T-helper 1 cell treated with Interleukin-12 subunit alpha and Interleukin-12 subunit beta and Interleukin-4 antibody, amounts not matched to agents 30 μg/mL and 1 μg/mL, for 36 hours (primary cell): Measurements from ENCODE around the gene USO1.
"Not testable (repeated sequence)": the region's sequence is repeated elsewhere in the genome, so short reads cannot be mapped to it uniquely, and the experiment has no call there.

Source experiments
- H3K27ac Mint-ChIP-seq: one replicate; pipeline ENCODE4 v1.8.0; 2021; ENCODE audit warnings: mild to moderate bottlenecking, mixed read lengths
- H3K27me3 Mint-ChIP-seq: one replicate; pipeline ENCODE4 v1.8.0; 2021; ENCODE audit warnings: low read depth, mixed read lengths
- H3K36me3 Mint-ChIP-seq: one replicate; pipeline ENCODE4 v1.8.0; 2021; ENCODE audit warnings: low read depth, mixed read lengths
- H3K4me1 Mint-ChIP-seq: one replicate; pipeline ENCODE4 v1.8.0; 2021; ENCODE audit warnings: low read depth, mixed read lengths
- H3K4me3 Mint-ChIP-seq: one replicate; pipeline ENCODE4 v1.8.0; 2021; ENCODE audit warnings: mild to moderate bottlenecking, moderate library complexity, mixed read lengths
- H3K9me3 Mint-ChIP-seq: one replicate; pipeline ENCODE4 v1.8.0; 2021; ENCODE audit warnings: mixed read lengths

USO1 gene

DNA sequence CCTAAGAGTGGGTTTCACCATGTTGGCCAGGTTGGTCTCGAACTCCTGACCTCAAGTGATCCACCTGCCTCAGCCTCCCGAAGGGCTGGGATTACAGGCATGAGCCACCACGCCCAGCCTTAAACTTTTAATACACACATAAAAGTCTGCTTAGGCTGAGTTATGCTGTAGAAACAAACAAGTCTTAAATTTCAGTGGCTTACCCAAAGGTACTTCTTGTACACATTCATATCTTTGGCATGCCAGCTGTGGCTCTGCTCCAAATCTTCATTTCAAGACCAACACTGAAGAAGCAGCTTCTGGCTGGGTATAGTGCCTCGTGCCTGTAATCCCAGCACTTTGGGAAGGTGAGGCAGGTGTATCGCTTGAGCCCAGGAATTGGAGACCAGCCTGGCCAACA is 97.6 kb downstream of the USO1 start:
- no peak overlapping the region for H3K4me3 Mint-ChIP-seq
- no peak overlapping the region for H3K27ac Mint-ChIP-seq
- H3K36me3 Mint-ChIP-seq, result peaks cover under 1% of the 10 kb centered on the region
- H3K4me1 Mint-ChIP-seq, result no peaks in the 10 kb centered on the region
- H3K27me3 Mint-ChIP-seq, result no peaks in the 10 kb centered on the region
- no peaks in the 10 kb centered on the region for H3K9me3 Mint-ChIP-seq

GRCh38 chr4:75822416-75822815 is 98.0 kb downstream of the USO1 start:
- H3K9me3 Mint-ChIP-seq, result no peaks in the 10 kb centered on the region
- H3K36me3 Mint-ChIP-seq, result no peaks in the 10 kb centered on the region
- H3K27me3 Mint-ChIP-seq, result no peaks in the 10 kb centered on the region
- H3K4me1 Mint-ChIP-seq, result no peaks in the 10 kb centered on the region
- no peak overlapping the region for H3K27ac Mint-ChIP-seq
- no peak overlapping the region for H3K4me3 Mint-ChIP-seq

DNA sequence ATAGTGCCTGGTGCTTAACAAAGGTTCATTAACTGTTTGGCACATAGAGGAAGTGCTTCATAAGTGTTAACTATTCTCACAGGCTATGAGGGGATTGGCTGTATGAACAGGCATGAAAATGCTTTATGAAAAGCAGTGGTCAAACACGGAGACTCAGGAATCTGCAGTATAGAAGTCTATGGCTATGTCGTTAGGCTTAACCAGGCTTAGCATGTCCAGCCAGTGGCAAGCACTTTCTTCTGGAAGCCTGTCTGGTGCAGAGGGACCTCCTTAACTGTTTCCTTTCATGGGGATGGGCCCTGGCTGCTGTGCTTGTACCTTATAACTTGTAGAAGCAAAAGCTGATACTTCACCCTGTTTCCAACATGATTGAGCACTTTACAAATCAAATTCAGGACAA is 99.4 kb downstream of the USO1 start:
- peaks cover under 1% of the 10 kb centered on the region for H3K27me3 Mint-ChIP-seq
- no peak overlapping the region for H3K27ac Mint-ChIP-seq
- H3K4me3 Mint-ChIP-seq, result no peak overlapping the region
- H3K9me3 Mint-ChIP-seq, result no peaks in the 10 kb centered on the region
- no peaks in the 10 kb centered on the region for H3K36me3 Mint-ChIP-seq
- no peaks in the 10 kb centered on the region for H3K4me1 Mint-ChIP-seq

DNA sequence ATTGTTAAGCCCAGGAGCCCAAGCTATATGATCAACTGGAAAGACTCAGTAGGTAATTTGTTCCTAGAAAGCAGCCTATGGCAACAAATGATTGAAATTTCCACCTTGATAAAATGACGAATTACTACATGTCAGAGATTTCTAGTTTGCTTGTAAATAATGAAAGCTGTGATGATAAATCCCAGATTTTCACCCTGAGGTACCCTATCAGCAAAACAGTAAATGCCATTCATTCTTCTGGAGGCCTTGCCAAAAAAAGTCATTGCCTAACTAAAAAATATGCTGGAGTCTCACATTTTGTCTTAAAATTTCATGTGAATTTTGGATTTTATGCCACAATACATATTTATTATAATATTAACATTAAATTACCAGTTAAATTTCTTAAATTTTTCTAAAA is 106.5 kb downstream of the USO1 start:
- peaks cover 14% of the 10 kb centered on the region for H3K27me3 Mint-ChIP-seq
- H3K9me3 Mint-ChIP-seq, result no peaks in the 10 kb centered on the region
- H3K36me3 Mint-ChIP-seq, result no peaks in the 10 kb centered on the region
- H3K4me1 Mint-ChIP-seq, result no peaks in the 10 kb centered on the region
- no peak overlapping the region for H3K27ac Mint-ChIP-seq
- no peak overlapping the region for H3K4me3 Mint-ChIP-seq

- Mint-ChIP-seq H3K9me3 (no peaks in the 10 kb centered on the region), H3K27me3 (peaks cover 14% of the 10 kb centered on the region), H3K27ac (no peak overlapping the region), H3K36me3 (no peaks in the 10 kb centered on the region), H3K4me3 (no peak overlapping the region), H3K4me1 (no peaks in the 10 kb centered on the region)
Observed at GRCh38 chr4:75831856-75832405, 107.6 kb downstream of the USO1 start.

- no peak overlapping the region for H3K4me3 Mint-ChIP-seq
Observed at GRCh38 chr4:75834095-75834771, 109.9 kb downstream of the USO1 start.

DNA sequence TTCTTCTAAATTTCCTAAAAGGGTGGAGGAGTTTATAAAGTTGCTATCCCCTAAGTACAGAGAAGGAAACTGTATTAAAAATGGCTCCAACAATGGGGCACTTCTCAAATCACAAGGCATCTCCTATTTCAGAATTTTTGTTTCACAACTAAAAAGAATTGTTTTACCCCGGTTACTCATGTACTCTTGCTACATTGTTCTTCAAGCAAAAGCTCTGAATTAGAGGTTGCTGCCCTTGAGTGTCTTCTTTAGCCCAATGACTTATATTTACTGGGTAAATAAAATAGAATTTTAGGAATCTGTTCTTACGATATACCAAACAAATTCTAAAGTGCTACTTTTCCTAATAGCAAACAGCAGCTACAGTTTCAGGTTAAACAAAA is 110.4 kb downstream of the USO1 start:
- H3K27me3 Mint-ChIP-seq, result peaks cover 11% of the 10 kb centered on the region
- no peaks in the 10 kb centered on the region for H3K4me1 Mint-ChIP-seq
- H3K9me3 Mint-ChIP-seq, result no peaks in the 10 kb centered on the region
- H3K27ac Mint-ChIP-seq, result no peak overlapping the region
- no peak overlapping the region for H3K4me3 Mint-ChIP-seq
- H3K36me3 Mint-ChIP-seq, result no peaks in the 10 kb centered on the region

More at GRCh38 chr4:75834095-75834771, 109.9 kb downstream of the USO1 start:
- H3K9me3 Mint-ChIP-seq, result no peaks in the 10 kb centered on the region
- H3K27me3 Mint-ChIP-seq, result peaks cover 11% of the 10 kb centered on the region
- H3K4me1 Mint-ChIP-seq, result no peaks in the 10 kb centered on the region
- H3K27ac Mint-ChIP-seq, result no peak overlapping the region
- no peaks in the 10 kb centered on the region for H3K36me3 Mint-ChIP-seq

DNA sequence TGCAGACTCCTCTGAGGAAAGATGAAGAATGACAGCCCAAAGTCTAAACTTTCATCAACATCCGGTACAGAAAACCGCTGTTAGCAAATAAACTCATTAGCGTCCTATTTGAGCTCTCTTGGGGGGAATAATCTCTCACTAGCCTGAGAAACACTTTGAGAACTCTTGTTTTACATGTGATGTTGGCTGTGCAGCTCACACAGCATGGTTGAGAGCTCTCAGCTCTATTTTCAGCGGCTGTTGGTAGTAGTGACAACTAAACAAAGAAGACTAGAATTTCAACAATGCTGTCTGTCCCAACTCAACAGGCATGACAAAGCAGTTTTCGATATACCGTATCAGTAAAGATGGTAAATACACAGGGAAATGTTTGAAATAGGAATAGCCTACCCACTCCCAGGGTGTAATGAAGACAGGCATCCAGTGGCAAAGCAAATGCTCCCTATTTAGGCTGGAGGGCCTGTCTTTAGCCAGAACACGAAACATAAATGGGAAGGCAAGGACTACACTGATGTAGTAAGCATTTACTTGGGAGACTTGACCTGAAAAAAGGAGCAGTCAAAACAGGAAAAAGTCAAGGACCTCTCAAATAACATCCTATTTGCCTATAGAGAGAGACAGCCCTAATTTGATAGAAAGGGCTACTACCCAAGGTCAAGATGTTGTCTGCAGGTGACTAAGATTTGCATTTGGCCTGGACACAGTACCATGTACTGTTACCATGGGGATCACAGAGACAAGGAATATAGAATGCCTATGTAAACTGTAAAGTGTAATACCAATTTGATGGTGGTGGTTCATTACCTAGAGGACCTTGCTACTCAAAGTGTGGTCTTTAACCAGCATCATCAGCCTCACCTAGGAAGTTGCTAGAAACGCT is 117.5 kb downstream of the USO1 start:
- no peaks in the 10 kb centered on the region for H3K27me3 Mint-ChIP-seq
- H3K4me3 Mint-ChIP-seq, result no peak overlapping the region
- no peak overlapping the region for H3K27ac Mint-ChIP-seq
- no peaks in the 10 kb centered on the region for H3K36me3 Mint-ChIP-seq
- peaks cover 4% of the 10 kb centered on the region for H3K4me1 Mint-ChIP-seq
- no peaks in the 10 kb centered on the region for H3K9me3 Mint-ChIP-seq

DNA sequence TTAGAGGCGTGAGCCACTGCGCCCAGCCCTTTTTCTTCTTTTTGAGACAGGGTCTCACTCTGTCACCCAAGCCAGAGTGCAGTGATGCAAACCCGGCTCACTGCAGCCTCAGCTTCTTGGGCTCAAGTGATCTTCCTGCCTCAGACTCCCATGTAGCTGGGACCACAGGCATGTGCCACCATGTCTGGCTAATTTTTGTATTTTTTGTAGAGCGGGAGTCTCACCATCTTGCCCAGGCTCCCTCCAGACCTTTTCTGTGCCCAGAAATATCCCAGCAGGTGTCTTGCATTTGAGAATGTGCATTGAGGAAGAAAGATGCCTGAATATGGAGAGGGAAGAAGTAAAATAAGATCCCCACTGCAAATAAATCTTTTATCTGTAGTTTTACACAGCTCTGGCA is 119.2 kb downstream of the USO1 start:
- Mint-ChIP-seq H3K27ac (no peak overlapping the region), H3K27me3 (no peaks in the 10 kb centered on the region), H3K4me1 (peaks cover 6% of the 10 kb centered on the region), H3K9me3 (no peaks in the 10 kb centered on the region), H3K4me3 (no peak overlapping the region), H3K36me3 (no peaks in the 10 kb centered on the region)

DNA sequence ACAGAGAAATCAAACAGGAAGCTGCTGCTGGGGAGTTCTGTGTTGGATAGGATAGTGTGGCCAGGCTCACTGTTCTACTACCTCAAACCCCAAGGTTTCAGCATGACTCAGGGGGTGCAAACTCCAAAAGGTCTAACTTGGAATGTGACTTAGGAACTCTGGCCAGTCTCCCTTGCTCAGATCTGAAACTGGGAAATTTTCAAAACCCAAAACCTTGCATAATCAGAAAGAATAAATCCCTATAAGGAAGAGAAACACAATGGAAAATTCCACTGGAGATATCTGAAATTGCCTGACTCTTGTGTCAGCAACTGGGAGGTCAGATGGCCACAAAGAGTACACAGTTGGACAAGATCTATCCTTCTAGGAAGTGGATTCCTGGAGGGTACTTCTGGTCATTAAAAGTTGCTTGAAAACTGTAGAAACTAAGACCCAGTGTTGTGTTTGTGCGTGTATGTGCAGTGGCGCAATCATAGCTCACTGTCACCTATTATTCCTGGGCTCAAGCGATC is 119.8 kb downstream of the USO1 start:
- no peak overlapping the region for H3K4me3 Mint-ChIP-seq
- H3K36me3 Mint-ChIP-seq, result no peaks in the 10 kb centered on the region
- H3K9me3 Mint-ChIP-seq, result no peaks in the 10 kb centered on the region
- no peak overlapping the region for H3K27ac Mint-ChIP-seq
- H3K27me3 Mint-ChIP-seq, result no peaks in the 10 kb centered on the region
- peaks cover 10% of the 10 kb centered on the region for H3K4me1 Mint-ChIP-seq

DNA sequence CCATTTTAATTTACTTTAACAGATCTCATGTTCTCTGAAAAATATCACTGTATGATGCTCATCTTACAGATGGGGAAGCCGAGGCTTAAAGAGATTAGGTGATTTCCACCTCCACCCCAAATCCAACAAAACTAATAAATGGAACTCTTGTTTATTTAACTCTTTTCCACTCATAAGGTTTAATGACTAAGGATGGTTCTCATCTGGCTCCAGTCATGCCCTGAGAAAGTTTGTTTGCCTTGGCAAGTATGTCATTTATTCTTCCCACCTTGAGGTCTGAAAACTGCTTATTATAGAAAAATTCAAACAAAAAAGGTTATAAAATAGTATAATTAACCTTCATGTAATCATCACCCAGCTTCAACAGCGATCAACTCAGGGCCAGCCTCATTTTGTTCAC is 121.6 kb downstream of the USO1 start:
- Mint-ChIP-seq H3K36me3 (no peaks in the 10 kb centered on the region), H3K4me1 (peaks cover 13% of the 10 kb centered on the region), H3K27ac (no peak overlapping the region), H3K27me3 (no peaks in the 10 kb centered on the region), H3K9me3 (no peaks in the 10 kb centered on the region), H3K4me3 (no peak overlapping the region)

DNA sequence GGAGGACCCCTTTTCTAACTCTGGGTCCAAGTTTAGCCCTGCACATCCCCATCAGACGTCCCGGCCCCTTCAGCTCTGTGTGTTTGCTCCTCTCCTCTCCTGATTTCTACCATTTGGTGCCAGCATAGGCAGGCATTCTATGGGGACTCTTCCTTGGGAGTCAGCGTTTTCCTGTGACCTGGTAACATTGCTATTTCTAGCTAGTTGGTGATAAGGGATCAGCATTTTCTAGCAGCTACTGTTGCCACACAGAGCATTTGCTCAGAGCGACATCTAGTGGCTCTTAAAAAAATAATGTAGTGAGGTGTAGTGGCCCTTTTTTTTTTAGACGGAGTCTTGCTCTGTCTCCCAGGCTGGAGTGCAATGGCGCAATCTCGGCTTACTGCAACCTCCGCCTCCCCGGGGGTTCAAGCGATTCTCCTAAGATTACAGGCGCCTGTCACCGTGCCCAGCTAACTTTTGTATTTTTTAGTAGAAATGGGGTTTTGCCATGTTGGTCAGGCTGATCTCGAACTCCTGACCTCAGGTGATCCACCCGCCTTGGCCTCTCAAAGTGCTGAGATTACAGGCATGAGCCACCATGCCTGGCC is 123.9 kb downstream of the USO1 start:
- H3K4me3 Mint-ChIP-seq, H3K9me3 Mint-ChIP-seq, H3K36me3 Mint-ChIP-seq, H3K27ac Mint-ChIP-seq, H3K27me3 Mint-ChIP-seq: not testable (repeated sequence)
- peaks cover 13% of the 10 kb centered on the region for H3K4me1 Mint-ChIP-seq

DNA sequence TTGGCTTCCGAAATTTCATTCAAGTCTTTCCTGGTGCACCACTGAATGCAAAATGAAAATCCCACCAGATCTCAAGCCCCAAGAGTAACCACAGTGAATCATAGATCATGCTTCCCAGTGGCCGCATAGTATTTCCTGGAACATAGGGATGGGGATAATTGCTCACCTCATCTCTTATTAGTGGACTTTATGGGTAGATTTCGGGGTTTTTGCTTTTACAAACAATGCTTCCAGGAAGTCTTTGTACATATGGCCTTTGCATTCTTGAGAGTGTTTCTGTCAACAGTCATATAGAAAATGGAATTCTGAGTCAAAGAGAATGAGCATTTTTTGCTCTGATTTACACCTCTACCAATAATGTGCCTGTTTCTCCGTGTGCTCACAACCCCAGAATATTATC is 124.5 kb downstream of the USO1 start:
- Mint-ChIP-seq H3K27me3 (peaks cover 7% of the 10 kb centered on the region), H3K27ac (no peak overlapping the region), H3K36me3 (no peaks in the 10 kb centered on the region), H3K9me3 (no peaks in the 10 kb centered on the region), H3K4me3 (no peak overlapping the region), H3K4me1 (peaks cover 13% of the 10 kb centered on the region)

- H3K27me3 Mint-ChIP-seq, result peaks cover 9% of the 10 kb centered on the region
- no peaks in the 10 kb centered on the region for H3K36me3 Mint-ChIP-seq
- no peaks in the 10 kb centered on the region for H3K9me3 Mint-ChIP-seq
- H3K4me1 Mint-ChIP-seq, result peaks cover 9% of the 10 kb centered on the region
- no peak overlapping the region for H3K4me3 Mint-ChIP-seq
- H3K27ac Mint-ChIP-seq, result no peak overlapping the region
Observed at GRCh38 chr4:75849461-75849860, 125.1 kb downstream of the USO1 start.
